GM19438 (cell line): ENCODE measurements around the gene SMARCA2.

ENCODE experiments used
- ATAC-seq: cut with Tn5 transposase; IDR thresholded peaks from one replicate; pipeline ENCODE4 v1.9.1; 2021; ENCODE audit warnings: low read depth; ENCODE audit not compliant: unreplicated experiment

The SMARCA2 gene

GRCh38 chr9:2039294-2040180 lies 24.4 kb downstream of the SMARCA2 start:
- ATAC-seq, result no peak

GRCh38 chr9:2040828-2041227 lies 25.7 kb downstream of the SMARCA2 start:
- no peak for ATAC-seq

GRCh38 chr9:2041736-2042135 lies 26.6 kb downstream of the SMARCA2 start:
- no peak for ATAC-seq

- ATAC-seq, result no peak
Observed at GRCh38 chr9:2043243-2043642, 28.1 kb downstream of the SMARCA2 start.

GRCh38 chr9:2043881-2044462 lies 28.8 kb downstream of the SMARCA2 start:
- no peak for ATAC-seq

- ATAC-seq, result no peak
Observed at GRCh38 chr9:2047144-2047671, 32.1 kb downstream of the SMARCA2 start.

GRCh38 chr9:2047916-2048315 lies 32.8 kb downstream of the SMARCA2 start:
- no peak for ATAC-seq

- ATAC-seq, result no peak
Observed at GRCh38 chr9:2050236-2050635, 35.1 kb downstream of the SMARCA2 start.

- ATAC-seq, result peak; percentile 98
Observed at GRCh38 chr9:2053883-2054845, 39.0 kb downstream of the SMARCA2 start.

- no peak for ATAC-seq
Observed at GRCh38 chr9:2055203-2055658, 40.1 kb downstream of the SMARCA2 start.

GRCh38 chr9:2059274-2059929 lies 44.3 kb downstream of the SMARCA2 start:
- no peak for ATAC-seq

GRCh38 chr9:2060424-2060823 lies 45.3 kb downstream of the SMARCA2 start:
- ATAC-seq, result no peak

- no peak for ATAC-seq
Observed at GRCh38 chr9:2065704-2066103, 50.6 kb downstream of the SMARCA2 start.

GRCh38 chr9:2066312-2067273 lies 51.4 kb downstream of the SMARCA2 start:
- no peak for ATAC-seq

- no peak for ATAC-seq
Observed at GRCh38 chr9:2072752-2073405, 57.7 kb downstream of the SMARCA2 start.

- ATAC-seq, result no peak
Observed at GRCh38 chr9:2082772-2083171, 67.6 kb downstream of the SMARCA2 start.

GRCh38 chr9:2083479-2083878 lies 68.3 kb downstream of the SMARCA2 start:
- ATAC-seq, result no peak

- ATAC-seq, result no peak
Observed at GRCh38 chr9:2085716-2086115, 70.6 kb downstream of the SMARCA2 start.
